Lung (tissue), 12 donors: ENCODE data around the gene CIBAR2. TPM values are rescaled to one million over a fixed set of nuclear protein-coding genes. Genes with fewer than 3 reads are reported as not detected.

Source experiments
- ATAC-seq: fragments of 200-7000 bp; cut with Tn5 transposase; one replicate; pipeline ENCODE4 v1.9.1; 2020; ENCODE audit warnings: moderate number of reproducible peaks; ENCODE audit not compliant: insufficient read depth, low FRiP score
- DNase-seq, 3 donors: peaks; one replicate each; pipeline ENCODE4 v3.0.0-alpha.2; 2013 to 2017
- H3K27ac ChIP-seq, 2 donors: one replicate each; pipeline ENCODE4 v1.5.1; 2013; ENCODE audit warnings: mild to moderate bottlenecking in 2 of 2, moderate library complexity in 2 of 2, control low read depth in 1 of 2, inconsistent platforms in 1 of 2, low read depth in 1 of 2, low read length in 1 of 2
- H3K27me3 ChIP-seq, 3 donors: one replicate each; pipeline ENCODE4 v1.5.1; 2013; ENCODE audit warnings: low read length in 2 of 3; ENCODE audit not compliant: control insufficient read depth in 3 of 3, insufficient read depth in 3 of 3
- H3K36me3 ChIP-seq, 4 donors: one replicate each; pipeline ENCODE4 v1.5.1; 2013; ENCODE audit warnings: low read length in 4 of 4, mild to moderate bottlenecking in 1 of 4, moderate library complexity in 1 of 4; ENCODE audit not compliant: control insufficient read depth in 4 of 4, insufficient read depth in 4 of 4
- H3K4me1 ChIP-seq, 5 donors: one replicate each; pipeline ENCODE4 v1.5.1; 2013; ENCODE audit warnings: low read length in 5 of 5, mild to moderate bottlenecking in 2 of 5, moderate library complexity in 1 of 5; ENCODE audit not compliant: control insufficient read depth in 5 of 5, insufficient read depth in 5 of 5
- H3K4me3 ChIP-seq: one replicate; pipeline ENCODE4 v1.5.1; 2013; ENCODE audit warnings: mild to moderate bottlenecking, control low read depth, moderate library complexity
- H3K9ac ChIP-seq, 2 donors: one replicate each; pipeline ENCODE4 v1.5.1; 2013; ENCODE audit warnings: low read length in 2 of 2, control low read depth in 1 of 2; ENCODE audit not compliant: insufficient read depth in 1 of 2
- H3K9me3 ChIP-seq, 4 donors: one replicate each; pipeline ENCODE4 v1.5.1; 2013; ENCODE audit warnings: low read length in 3 of 4, mild to moderate bottlenecking in 1 of 4, moderate library complexity in 1 of 4; ENCODE audit not compliant: control insufficient read depth in 4 of 4, insufficient read depth in 3 of 4
- CTCF ChIP-seq: IDR thresholded peaks from 2 replicates; pipeline ENCODE4 v1.5.1; 2012; ENCODE audit warnings: mild to moderate bottlenecking; ENCODE audit errors: control extremely low read depth, extremely low read depth
- WGBS, 2 donors: extraction: QIAGEN DNeasy Blood & Tissue Kit; methylation state at CpG; one replicate each; pipeline ENCODE4 v1.1.7; 2013; 5-methylcytosine and 5-hydroxymethylcytosine counted together
- polyA plus RNA-seq, 2 donors: library from polyadenylated mRNA; stranded (reverse); fragments of 200-250 nt; gene quantifications; one replicate each; pipeline ENCODE4 v1.2.1, GENCODE V29; 2013
- total RNA-seq, 2 donors: library from RNA; depleted of rRNA in 1 of 2; stranded (reverse); fragments of >200 nt in 1 of 2; gene quantifications; one replicate each; pipeline ENCODE4 v1.2.1, GENCODE V29; 2014 to 2021
- donor health status: control.
- donor health status: control.
- donor health status: Bipolar disorder and iron deficiency.
- donor health status: healthy.
- donor health status: DM: yes; HTN: yes; CAD: no.

CIBAR2 gene
- total and polyA plus RNA-seq, 4 donors: 11.8 to 49.0 (median 18.9) TPM

DNA sequence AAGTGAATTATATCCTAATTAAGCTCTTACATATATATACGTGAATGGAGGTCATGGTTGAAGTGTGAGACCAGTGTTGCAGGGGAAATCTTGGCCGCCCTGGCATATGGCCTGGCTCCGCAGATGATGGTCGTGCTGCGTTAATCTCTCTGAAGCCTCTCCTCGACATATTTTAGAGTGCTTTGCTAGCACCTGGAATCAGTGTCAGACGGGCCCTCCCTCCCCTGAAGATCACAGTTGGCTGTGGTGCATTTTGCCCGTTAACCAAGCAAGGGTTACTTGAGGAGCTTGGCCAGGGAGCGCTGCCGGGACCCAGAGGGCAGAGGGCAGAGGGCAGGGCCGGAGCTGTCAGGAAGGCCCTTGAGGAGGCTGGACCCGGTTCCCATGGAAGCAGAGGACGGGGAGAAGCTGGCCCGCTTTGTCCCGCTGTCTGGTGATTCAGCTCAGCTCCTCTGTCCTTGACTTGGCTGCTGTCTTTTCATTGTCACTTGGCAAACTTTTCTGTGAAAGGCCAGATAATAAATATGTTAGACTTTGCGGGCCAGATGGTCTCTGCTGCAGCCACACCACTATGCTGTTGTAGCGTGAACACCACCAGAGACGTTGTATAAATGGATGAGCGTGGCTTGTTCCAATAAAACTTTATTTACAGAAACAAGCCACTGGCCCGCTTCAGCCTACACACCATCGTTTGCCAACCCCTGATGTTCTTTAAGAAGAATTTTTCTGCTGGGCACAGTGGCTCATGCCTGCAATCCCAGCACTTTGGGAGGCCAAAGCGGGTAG is 32.3 kb downstream of the CIBAR2 start:
- Histone ChIP-seq H3K27ac (no peak overlapping the region), H3K9ac (no peak overlapping the region), H3K9me3 (peaks cover 0 to 2% (median 0%) of the 10 kb centered on the region in 4 donors), H3K4me3 (no peak overlapping the region), H3K27me3 (no peaks in the 10 kb centered on the region), H3K4me1 (peaks cover 0 to 14% (median 0%) of the 10 kb centered on the region in 5 donors), H3K36me3 (peaks cover 0 to 38% (median 19%) of the 10 kb centered on the region in 4 donors)
- DNase-seq: no peak
- no peak for TF ChIP-seq CTCF
- ATAC-seq: no peak
- WGBS, 2 donors: 87 to 89% methylated on average over 22 of the region's 22 CpGs

- DNase-seq (no peak), ATAC-seq (no peak)
- Histone ChIP-seq H3K27ac (no peak overlapping the region), H3K9me3 (peaks cover 0 to 2% (median 0%) of the 10 kb centered on the region in 4 donors), H3K36me3 (peaks cover 0 to 39% (median 19%) of the 10 kb centered on the region in 4 donors), H3K4me3 (no peak overlapping the region), H3K27me3 (no peaks in the 10 kb centered on the region), H3K9ac (no peak overlapping the region), H3K4me1 (peaks cover 0 to 14% (median 0%) of the 10 kb centered on the region in 5 donors)
- 97 to 98% methylated on average over 10 of the region's 10 CpGs for WGBS, 2 donors
- no peak for TF ChIP-seq CTCF
These were observed 33.3 kb downstream of the CIBAR2 start for GRCh38 chr16:85078952-85079351.

DNA sequence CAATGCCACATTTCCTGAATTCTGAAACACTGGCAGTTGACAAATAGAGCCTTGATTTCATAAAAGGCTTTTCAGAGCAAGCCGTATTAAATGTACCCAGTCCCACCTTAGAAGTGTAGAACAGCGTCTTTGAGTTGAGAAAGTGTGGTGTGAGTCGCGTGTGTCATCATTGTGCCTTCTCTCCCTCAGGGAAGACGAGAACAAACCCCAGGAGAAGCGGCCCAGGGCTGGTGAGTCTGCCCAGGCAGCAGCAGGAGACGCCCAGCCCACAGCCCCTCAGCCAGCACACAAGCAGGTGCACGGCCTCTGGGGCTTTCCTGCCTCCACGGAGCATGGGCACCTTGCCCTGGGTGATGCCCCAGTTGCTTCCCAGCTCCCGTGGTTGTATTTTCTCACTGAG is 34.0 kb downstream of the CIBAR2 start:
- 44 to 76% methylated on average over 10 of the region's 10 CpGs for WGBS, 2 donors
- ATAC-seq: no peak
- TF ChIP-seq CTCF: no peak
- Histone ChIP-seq H3K9ac (no peak overlapping the region), H3K36me3 (peaks cover 0 to 43% (median 19%) of the 10 kb centered on the region in 4 donors), H3K27ac (no peak overlapping the region), H3K4me3 (no peak overlapping the region), H3K4me1 (peaks cover 0 to 16% (median 5%) of the 10 kb centered on the region in 5 donors), H3K27me3 (no peaks in the 10 kb centered on the region), H3K9me3 (peaks cover 0 to 2% (median 0%) of the 10 kb centered on the region in 4 donors)
- DNase-seq: no peak
